Kidney (tissue), 14 donors: ENCODE results near the gene PRICKLE1. TPM values are rescaled to one million over a fixed set of nuclear protein-coding genes. Genes with fewer than 3 reads are reported as not detected.

Source experiments
- DNase-seq, 5 donors: peaks; one replicate each; pipeline ENCODE4 v3.0.0-alpha.2; 2013 to 2020
- FAIRE-seq: peaks from 2 replicates; lab custom pipeline; 2012; peaks lifted over from hg19 to GRCh38; lab: Jason Lieb, UNC
- H3K27ac ChIP-seq, 2 donors: one replicate each; pipeline ENCODE4 v1.7.0; 2013; ENCODE audit warnings: low read depth in 2 of 2, low read length in 2 of 2, inconsistent platforms in 1 of 2
- H3K27me3 ChIP-seq: one replicate; pipeline ENCODE4 v1.7.1; 2013; ENCODE audit warnings: low read length, inconsistent platforms; ENCODE audit not compliant: control insufficient read depth, insufficient read depth
- H3K36me3 ChIP-seq, 3 donors: one replicate each; pipeline versions ENCODE4 v1.7.0 to v1.7.1; 2013; ENCODE audit warnings: low read length in 3 of 3, control low read depth in 1 of 3, inconsistent platforms in 1 of 3; ENCODE audit not compliant: insufficient read depth in 3 of 3, control insufficient read depth in 2 of 3
- H3K4me1 ChIP-seq, 3 donors: one replicate each; pipeline versions ENCODE4 v1.7.0 to v1.7.1; 2013; ENCODE audit warnings: low read length in 3 of 3, inconsistent platforms in 1 of 3, low read depth in 1 of 3; ENCODE audit not compliant: control insufficient read depth in 2 of 3, insufficient read depth in 2 of 3
- H3K4me3 ChIP-seq, 3 donors: one replicate each; pipeline versions ENCODE4 v1.7.0 to v1.8.1; 2013; ENCODE audit warnings: low read length in 3 of 3, control low read depth in 1 of 3, inconsistent platforms in 1 of 3
- H3K9ac ChIP-seq, 3 donors: one replicate each; pipeline versions ENCODE4 v1.7.0 to v1.7.1; 2013; ENCODE audit warnings: low read length in 3 of 3, control low read depth in 1 of 3, inconsistent platforms in 1 of 3
- H3K9me3 ChIP-seq, 3 donors: one replicate each; pipeline versions ENCODE4 v1.7.0 to v1.7.1; 2013; ENCODE audit warnings: low read length in 3 of 3, control low read depth in 1 of 3, inconsistent platforms in 1 of 3; ENCODE audit not compliant: control insufficient read depth in 2 of 3, insufficient read depth in 1 of 3
- intact Hi-C: fragments of 100-400 bp; cut with DNase I; formaldehyde crosslinking; loops from one replicate; pipeline ENCODE4 v1.11.1; 2022
- polyA plus RNA-seq: library from polyadenylated mRNA; stranded (reverse); fragments of 350-450 nt; fragmentation: Illumina TruSeq; extraction: RNeasy Lipid Tissue Mini Kit (QIAGEN cat#74804); gene quantifications from one replicate; pipeline ENCODE4 v1.2.3, GENCODE V29; 2014; ENCODE audit warnings: low read depth, low replicate concordance; ENCODE audit not compliant: insufficient read depth
- total RNA-seq: library from RNA; stranded (reverse); fragmentation: NEBNext Ultra II Directional; extraction: Animal tissue kit (Norgen Biotek cat#: 25700); gene quantifications from one replicate; pipeline ENCODE4 v1.2.1, GENCODE V29; 2021
- TF ChIP-seq, protein P1 (sequence below): IDR thresholded peaks from 3 replicates; pipeline ENCODE4 v1.5.1; 2012; ENCODE audit warnings: mild to moderate bottlenecking, moderate library complexity, borderline replicate concordance; ENCODE audit not compliant: insufficient read depth; ENCODE audit errors: extremely low read depth
- donor health status: control.
- donor health status: control.
- donor health status: control.
- donor health status: control.
- donor health status: control.
- donor health status: DM: yes; HTN: yes; CAD: no.
- donor health status: Normal renal cell carcinoma (clear cell type).

PRICKLE1 gene
- total and polyA plus RNA-seq, 2 donors from 2014 or later: 3.9 to 21.7 TPM

DNA sequence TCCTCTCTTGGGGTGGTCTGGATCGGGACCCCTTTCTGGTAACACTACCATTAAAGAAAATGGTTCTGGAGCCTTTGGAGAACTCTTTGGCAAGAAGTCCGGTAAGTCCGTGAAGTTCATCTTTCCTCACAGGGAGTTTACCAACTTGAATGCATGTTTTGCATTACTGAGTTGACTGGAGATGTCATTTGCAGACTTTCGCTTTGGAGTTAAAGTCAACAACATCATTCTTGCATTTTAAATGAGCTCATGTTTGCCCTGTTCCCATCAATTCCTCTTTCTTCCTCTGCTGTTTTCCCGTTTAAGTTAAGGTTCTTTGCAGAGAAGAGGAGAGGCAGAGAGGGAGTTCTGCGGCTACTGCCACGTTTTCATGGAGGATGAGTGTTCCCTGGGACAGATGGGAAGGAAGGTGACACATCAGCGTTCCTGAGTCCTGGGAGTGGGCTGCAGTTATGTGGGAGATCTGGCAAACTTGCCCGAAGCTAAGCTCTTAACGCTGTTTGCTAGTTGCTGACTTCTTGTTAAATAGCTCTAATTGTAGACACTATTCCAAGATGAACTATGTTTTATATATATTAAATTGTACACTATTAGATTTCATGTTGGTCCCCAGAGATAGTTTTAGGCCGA, 18.8 kb upstream of the PRICKLE1 start:
- H3K9ac ChIP-seq: no peak overlapping the region
- FAIRE-seq: no peak
- intact Hi-C loops: no loop called here

DNA sequence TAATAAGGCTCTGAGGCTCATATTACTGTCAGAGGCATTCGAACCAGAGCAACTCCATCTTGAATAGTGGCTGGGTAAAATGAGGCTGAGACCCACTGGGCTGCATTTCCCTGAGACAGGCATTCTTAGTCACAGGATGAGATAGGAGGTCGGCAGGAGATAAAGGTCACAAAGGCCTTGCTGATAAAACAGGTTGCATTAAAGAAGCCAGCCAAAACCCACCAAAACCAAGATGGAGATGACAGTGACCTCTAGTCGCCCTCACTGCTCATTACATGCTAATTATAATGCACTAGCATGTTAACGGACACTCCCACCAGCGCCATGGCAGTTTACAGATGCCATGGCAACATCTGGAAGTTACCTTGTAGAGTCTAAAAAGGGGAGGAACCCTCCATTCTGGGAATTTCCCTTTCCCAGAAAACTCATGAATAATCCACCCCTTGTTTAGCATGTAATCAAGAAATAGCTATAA, 18.1 kb upstream of the PRICKLE1 start:
- no peak overlapping the region for H3K27ac ChIP-seq
- H3K4me3 ChIP-seq: no peak overlapping the region
- FAIRE-seq (no peak), DNase-seq (no peak)
- H3K4me1 ChIP-seq: no peaks in the 10 kb centered on the region
- no peaks in the 10 kb centered on the region for H3K27me3 ChIP-seq
- H3K9ac ChIP-seq: no peak overlapping the region
- H3K36me3 ChIP-seq: no peaks in the 10 kb centered on the region
- TF ChIP-seq, protein P1, sequence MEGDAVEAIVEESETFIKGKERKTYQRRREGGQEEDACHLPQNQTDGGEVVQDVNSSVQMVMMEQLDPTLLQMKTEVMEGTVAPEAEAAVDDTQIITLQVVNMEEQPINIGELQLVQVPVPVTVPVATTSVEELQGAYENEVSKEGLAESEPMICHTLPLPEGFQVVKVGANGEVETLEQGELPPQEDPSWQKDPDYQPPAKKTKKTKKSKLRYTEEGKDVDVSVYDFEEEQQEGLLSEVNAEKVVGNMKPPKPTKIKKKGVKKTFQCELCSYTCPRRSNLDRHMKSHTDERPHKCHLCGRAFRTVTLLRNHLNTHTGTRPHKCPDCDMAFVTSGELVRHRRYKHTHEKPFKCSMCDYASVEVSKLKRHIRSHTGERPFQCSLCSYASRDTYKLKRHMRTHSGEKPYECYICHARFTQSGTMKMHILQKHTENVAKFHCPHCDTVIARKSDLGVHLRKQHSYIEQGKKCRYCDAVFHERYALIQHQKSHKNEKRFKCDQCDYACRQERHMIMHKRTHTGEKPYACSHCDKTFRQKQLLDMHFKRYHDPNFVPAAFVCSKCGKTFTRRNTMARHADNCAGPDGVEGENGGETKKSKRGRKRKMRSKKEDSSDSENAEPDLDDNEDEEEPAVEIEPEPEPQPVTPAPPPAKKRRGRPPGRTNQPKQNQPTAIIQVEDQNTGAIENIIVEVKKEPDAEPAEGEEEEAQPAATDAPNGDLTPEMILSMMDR: no peak
- intact Hi-C loops: no loop called here
- H3K9me3 ChIP-seq: no peaks in the 10 kb centered on the region

More for the DNA sequence above, 18.8 kb upstream of the PRICKLE1 start:
- TF ChIP-seq, protein P1: no peak
- Histone ChIP-seq H3K4me1 (no peaks in the 10 kb centered on the region), H3K4me3 (no peak overlapping the region), H3K27ac (no peak overlapping the region), H3K36me3 (no peaks in the 10 kb centered on the region), H3K9me3 (no peaks in the 10 kb centered on the region), H3K27me3 (no peaks in the 10 kb centered on the region)
- DNase-seq: no peak

DNA sequence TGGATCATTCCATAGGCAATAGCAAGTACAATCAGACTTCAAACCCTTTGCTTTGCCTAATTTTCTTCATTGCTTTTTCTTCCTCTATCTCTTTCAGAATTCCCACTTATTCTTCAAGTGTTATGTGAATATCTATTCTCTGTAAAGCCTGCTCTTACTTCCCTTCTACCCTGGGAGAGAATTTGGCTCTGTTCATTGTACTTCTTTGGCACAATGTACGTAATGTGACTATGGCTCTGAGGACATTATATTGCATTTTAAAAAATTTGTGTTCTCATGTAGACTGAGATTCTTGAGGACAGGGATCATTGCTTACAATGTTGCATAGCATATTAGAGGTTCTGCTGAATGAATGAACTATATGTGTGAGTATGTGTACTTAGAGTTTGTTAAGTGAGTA, 16.9 kb upstream of the PRICKLE1 start:
- Histone ChIP-seq H3K9me3 (no peaks in the 10 kb centered on the region), H3K27ac (no peak overlapping the region), H3K27me3 (no peaks in the 10 kb centered on the region), H3K4me3 (no peak overlapping the region), H3K36me3 (no peaks in the 10 kb centered on the region), H3K4me1 (no peaks in the 10 kb centered on the region), H3K9ac (no peak overlapping the region)
- DNase-seq (no peak), FAIRE-seq (no peak)
- intact Hi-C loops: no loop called here
- TF ChIP-seq, protein P1: no peak
